OCI-LY3 (cell line): Measurements from ENCODE around the gene LMO1.

Source experiments
- H2AFZ ChIP-seq: fragments of 200-600, 300-600 bp; shearing (Covaris generic); 2 replicates; pipeline ENCODE4 v1.6.0; 2014; ENCODE audit warnings: antibody characterized with exemption, low read depth, low read length
- H3K27ac ChIP-seq: fragments of 200-600, 300-600 bp; sonication (generic); 2 replicates; pipeline ENCODE4 v1.5.1; 2014; ENCODE audit warnings: mild to moderate bottlenecking, low read length, moderate library complexity, mixed read lengths
- H3K27me3 ChIP-seq: fragments of 200-600, 300-600 bp; sonication (generic); 2 replicates; pipeline ENCODE4 v1.6.1; 2014; ENCODE audit warnings: low read depth, low read length, mixed read lengths
- H3K36me3 ChIP-seq: fragments of 200-600, 300-600 bp; sonication (generic); replicated peaks from 2 replicates; pipeline ENCODE3; 2014; ENCODE audit warnings: low read depth, low read length, mixed read lengths
- H3K4me1 ChIP-seq: fragments of 300-600, 200-600 bp; sonication (generic); 2 replicates; pipeline ENCODE4 v1.6.1; 2014; ENCODE audit warnings: low read length, mixed read lengths
- H3K4me2 ChIP-seq: fragments of 200-600, 300-600 bp; sonication (generic); 2 replicates; pipeline ENCODE4 v1.6.1; 2014; ENCODE audit warnings: low read length, mixed read lengths
- H3K4me3 ChIP-seq: fragments of 300-600, 200-600 bp; sonication (generic); 2 replicates; pipeline ENCODE4 v1.5.1; 2014; ENCODE audit warnings: antibody characterized with exemption, mild to moderate bottlenecking, low read length, moderate library complexity
- H3K79me2 ChIP-seq: fragments of 300-600, 200-600 bp; shearing (Covaris generic); 2 replicates; pipeline ENCODE4 v1.6.1; 2014; ENCODE audit warnings: mild to moderate bottlenecking, low read length, mixed read lengths
- H3K9ac ChIP-seq: fragments of 300-600, 200-600 bp; shearing (Covaris generic); 2 replicates; pipeline ENCODE4 v1.6.0; 2014; ENCODE audit warnings: mild to moderate bottlenecking, low read length, moderate library complexity
- H3K9me3 ChIP-seq: fragments of 200-600, 300-600 bp; shearing (Covaris generic); 2 replicates; pipeline ENCODE4 v1.6.1; 2014; ENCODE audit warnings: low read length, mixed read lengths; ENCODE audit not compliant: insufficient read depth
- H4K20me1 ChIP-seq: fragments of 200-600, 300-600 bp; sonication (generic); 2 replicates; pipeline ENCODE4 v1.6.1; 2016; ENCODE audit warnings: low read length, mixed read lengths; ENCODE audit not compliant: insufficient read depth
- EZH2phosphoT487 ChIP-seq: fragments of 200-600 bp; shearing (Covaris generic); IDR thresholded peaks from 2 replicates; pipeline ENCODE4 v1.6.1; 2018; ENCODE audit warnings: antibody characterized with exemption, mixed run types, low read depth
- TF ChIP-seq, protein P1 (sequence below): fragments of 200-600, 300-600 bp; sonication (generic); IDR thresholded peaks from 2 replicates; pipeline ENCODE4 v1.5.1; 2014; ENCODE audit warnings: antibody characterized with exemption, low read length, low read depth

LMO1 gene

DNA sequence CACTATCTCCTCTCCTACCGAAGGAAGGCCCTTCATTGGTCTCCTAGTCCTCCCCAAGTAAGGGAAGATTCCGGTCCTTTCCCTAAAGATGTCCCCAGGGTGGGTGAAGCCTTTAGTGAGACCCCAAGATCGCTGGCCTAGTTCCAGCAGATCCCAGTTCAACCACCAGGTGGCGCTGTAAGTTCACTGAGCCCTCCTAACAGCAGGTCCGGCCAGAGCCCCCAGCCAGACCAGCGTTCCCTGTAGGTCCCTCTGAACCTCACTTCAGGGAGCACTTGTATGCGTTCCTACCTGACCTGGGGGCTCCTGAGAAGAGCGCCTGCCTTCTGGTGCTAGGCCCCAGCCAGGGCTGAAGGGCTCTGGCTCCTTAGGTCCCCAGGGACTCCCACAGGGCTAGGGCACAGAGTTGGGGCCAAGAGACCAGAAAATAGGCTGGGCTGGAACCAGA is 38.1 kb downstream of the LMO1 start:
- Histone ChIP-seq H3K27ac (no peak overlapping the region), H3K9me3 (no peaks in the 10 kb centered on the region), H3K79me2 (no peaks in the 10 kb centered on the region), H3K36me3 (no peaks in the 10 kb centered on the region), H3K4me1 (peaks cover 10% of the 10 kb centered on the region; the same call in 1 of the 2 replicates), H2AFZ (peak overlapping the region; percentile 55; the same call in 1 of the 2 replicates), H3K4me2 (peak overlapping the region; percentile 67), H4K20me1 (no peaks in the 10 kb centered on the region), H3K27me3 (no peaks in the 10 kb centered on the region; the same call in 1 of the 2 replicates), H3K9ac (no peak overlapping the region), H3K4me3 (peak overlapping the region; percentile 46)
- TF ChIP-seq, protein P1, sequence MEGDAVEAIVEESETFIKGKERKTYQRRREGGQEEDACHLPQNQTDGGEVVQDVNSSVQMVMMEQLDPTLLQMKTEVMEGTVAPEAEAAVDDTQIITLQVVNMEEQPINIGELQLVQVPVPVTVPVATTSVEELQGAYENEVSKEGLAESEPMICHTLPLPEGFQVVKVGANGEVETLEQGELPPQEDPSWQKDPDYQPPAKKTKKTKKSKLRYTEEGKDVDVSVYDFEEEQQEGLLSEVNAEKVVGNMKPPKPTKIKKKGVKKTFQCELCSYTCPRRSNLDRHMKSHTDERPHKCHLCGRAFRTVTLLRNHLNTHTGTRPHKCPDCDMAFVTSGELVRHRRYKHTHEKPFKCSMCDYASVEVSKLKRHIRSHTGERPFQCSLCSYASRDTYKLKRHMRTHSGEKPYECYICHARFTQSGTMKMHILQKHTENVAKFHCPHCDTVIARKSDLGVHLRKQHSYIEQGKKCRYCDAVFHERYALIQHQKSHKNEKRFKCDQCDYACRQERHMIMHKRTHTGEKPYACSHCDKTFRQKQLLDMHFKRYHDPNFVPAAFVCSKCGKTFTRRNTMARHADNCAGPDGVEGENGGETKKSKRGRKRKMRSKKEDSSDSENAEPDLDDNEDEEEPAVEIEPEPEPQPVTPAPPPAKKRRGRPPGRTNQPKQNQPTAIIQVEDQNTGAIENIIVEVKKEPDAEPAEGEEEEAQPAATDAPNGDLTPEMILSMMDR, result peak; percentile 98
- no peak for TF ChIP-seq EZH2phosphoT487

DNA sequence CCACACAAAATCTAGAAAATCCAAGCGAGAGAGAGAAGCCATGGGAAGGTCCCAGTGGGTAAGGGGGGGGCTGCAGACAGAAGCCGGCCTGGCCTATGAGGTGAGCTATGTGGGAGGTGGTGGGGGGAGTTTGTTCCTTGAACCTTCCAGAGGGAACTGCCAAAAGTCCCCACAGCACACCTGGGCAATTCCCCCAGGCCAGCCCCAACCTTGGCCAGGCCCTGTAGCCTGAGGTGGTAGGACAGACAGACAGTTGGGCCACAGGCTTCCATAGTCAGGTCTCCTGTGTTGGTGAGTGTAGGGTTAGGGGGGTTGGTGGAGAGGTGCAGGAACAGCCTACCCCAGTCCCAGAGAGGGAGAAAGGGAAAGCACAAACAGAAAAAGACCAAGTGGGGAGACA is 39.0 kb downstream of the LMO1 start:
- TF ChIP-seq EZH2phosphoT487, result no peak
- TF ChIP-seq, protein P1, result no peak
- H3K4me1 ChIP-seq, result peaks cover 10% of the 10 kb centered on the region; the same call in 1 of the 2 replicates
- H3K27me3 ChIP-seq, result no peaks in the 10 kb centered on the region; the same call in 1 of the 2 replicates
- H4K20me1 ChIP-seq, result no peaks in the 10 kb centered on the region
- no peak overlapping the region for H3K9ac ChIP-seq
- no peak overlapping the region for H3K4me2 ChIP-seq
- no peak overlapping the region for H3K4me3 ChIP-seq
- no peaks in the 10 kb centered on the region for H3K79me2 ChIP-seq
- no peak overlapping the region for H2AFZ ChIP-seq
- no peaks in the 10 kb centered on the region for H3K36me3 ChIP-seq
- H3K27ac ChIP-seq, result no peak overlapping the region
- no peaks in the 10 kb centered on the region for H3K9me3 ChIP-seq

DNA sequence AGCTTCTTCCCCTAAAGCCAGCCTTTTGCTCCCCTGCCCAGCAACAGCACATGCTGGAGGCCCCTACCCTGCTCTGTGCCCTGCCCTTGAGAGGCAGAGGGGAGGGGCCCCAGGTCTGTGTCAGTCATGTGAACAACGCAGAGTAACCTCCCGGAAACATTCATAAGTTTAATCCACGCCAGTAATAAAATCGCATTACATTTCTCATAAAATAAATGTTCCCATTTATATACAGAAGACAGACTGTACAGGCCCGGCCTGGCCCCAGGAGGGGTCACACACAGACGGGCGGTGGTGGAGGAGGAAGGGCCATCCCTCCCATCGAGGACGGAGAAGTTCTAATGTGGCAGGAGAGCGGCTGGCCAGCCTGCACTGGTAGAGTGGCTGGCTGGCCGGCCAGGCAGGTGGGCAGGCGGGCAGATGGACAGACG is 39.5 kb downstream of the LMO1 start:
- Histone ChIP-seq H3K27me3 (no peaks in the 10 kb centered on the region; the same call in 1 of the 2 replicates), H4K20me1 (no peaks in the 10 kb centered on the region), H3K4me3 (no peak overlapping the region), H3K36me3 (no peaks in the 10 kb centered on the region), H3K4me1 (peaks cover 10% of the 10 kb centered on the region; the same call in 1 of the 2 replicates), H3K9ac (no peak overlapping the region), H2AFZ (no peak overlapping the region), H3K9me3 (no peaks in the 10 kb centered on the region), H3K27ac (no peak overlapping the region), H3K79me2 (no peaks in the 10 kb centered on the region), H3K4me2 (no peak overlapping the region)
- TF ChIP-seq, protein P1, result no peak
- TF ChIP-seq EZH2phosphoT487, result no peak

DNA sequence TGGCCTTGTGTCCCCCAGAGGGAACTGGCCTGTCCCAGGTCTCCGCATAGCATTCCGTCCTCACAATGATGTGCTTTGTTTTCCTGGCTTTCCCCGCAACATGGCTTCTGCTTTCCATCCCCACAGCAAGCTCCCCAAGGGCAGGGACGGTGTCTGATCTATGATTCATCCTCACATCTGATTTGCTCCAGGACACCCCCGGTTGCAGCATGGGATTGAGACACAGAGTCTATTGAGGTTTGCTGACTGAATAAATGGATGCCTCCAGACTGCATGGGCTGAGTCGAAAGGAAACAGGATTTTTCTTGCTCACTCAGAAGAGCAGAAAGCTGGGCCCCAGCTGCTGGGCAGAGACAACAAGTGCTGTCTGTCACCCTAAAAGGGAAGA is 40.2 kb downstream of the LMO1 start:
- Histone ChIP-seq H3K4me2 (no peak overlapping the region), H3K27me3 (no peaks in the 10 kb centered on the region), H3K4me3 (no peak overlapping the region), H4K20me1 (no peaks in the 10 kb centered on the region), H3K9me3 (no peaks in the 10 kb centered on the region), H3K36me3 (no peaks in the 10 kb centered on the region), H3K4me1 (peaks cover 10% of the 10 kb centered on the region; the same call in 1 of the 2 replicates), H3K9ac (no peak overlapping the region), H3K79me2 (no peaks in the 10 kb centered on the region), H2AFZ (no peak overlapping the region), H3K27ac (no peak overlapping the region)
- TF ChIP-seq EZH2phosphoT487, result no peak
- TF ChIP-seq, protein P1, result no peak
